Measurements from ENCODE around the gene DUSP3.

GRCh38 chr17:43769859-43770258 lies 8.9 kb downstream of the DUSP3 start:
- TF ChIP-seq POLR2A (IDR thresholded peaks at IDR 0.05) = no peak
- TF ChIP-seq CTCF (IDR thresholded peaks at IDR 0.05) = no peak

Measured in heart left ventricle (tissue), 13 donors.